H1 (cell line): Measurements from ENCODE around the gene GNB5. TPM values are rescaled to one million over a fixed set of nuclear protein-coding genes. Genes with fewer than 3 reads are reported as not detected.

Source experiments
- CTCF ChIA-PET: fragments of 300-600 bp; sonication (Branson Sonifier 250); formaldehyde crosslinking; loops from one replicate; lab custom pipeline; 2021; ENCODE audit not compliant: partially characterized antibody; lab: Charles Lee
- POLR2A ChIA-PET: fragments of 300-600 bp; sonication (Branson Sonifier 250); formaldehyde crosslinking; loops from one replicate; lab custom pipeline; 2021; ENCODE audit warnings: inconsistent platforms; ENCODE audit not compliant: partially characterized antibody; lab: Charles Lee
- DNase-seq, 2 experiments: peaks; one replicate each; pipeline versions ENCODE4 v3.0.0 to v3.0.0-alpha.2; 2010 to 2022; ENCODE audit warnings: low spot score in 2 of 2, low read depth in 1 of 2, mixed read lengths in 1 of 2
- FAIRE-seq: peaks from 2 replicates; lab custom pipeline; 2011; peaks lifted over from hg19 to GRCh38; lab: Jason Lieb, UNC
- H2AFZ ChIP-seq: 2 replicates; pipeline ENCODE4 v1.8.1; 2012; ENCODE audit warnings: low read length, inconsistent platforms
- H2AK5ac ChIP-seq: 2 replicates; pipeline ENCODE4 v1.6.1; 2013; ENCODE audit warnings: low read depth, low read length
- H2BK120ac ChIP-seq: replicated peaks from 2 replicates; pipeline ENCODE3; 2013; ENCODE audit warnings: low read depth, low read length, inconsistent platforms
- H2BK12ac ChIP-seq: 2 replicates; pipeline ENCODE4 v1.6.1; 2013; ENCODE audit warnings: low read depth, low read length
- H2BK15ac ChIP-seq: 2 replicates; pipeline ENCODE4 v1.6.1; 2013; ENCODE audit warnings: low read length
- H2BK20ac ChIP-seq: 2 replicates; pipeline ENCODE4 v1.6.1; 2013; ENCODE audit warnings: low read length
- H2BK5ac ChIP-seq: 2 replicates; pipeline ENCODE4 v1.6.1; 2013; ENCODE audit warnings: low read depth, low read length
- H3K14ac ChIP-seq: 2 replicates; pipeline ENCODE4 v1.6.1; 2013; ENCODE audit warnings: inconsistent platforms; ENCODE audit not compliant: insufficient read length
- H3K18ac ChIP-seq: 2 replicates; pipeline ENCODE4 v1.6.1; 2013; ENCODE audit warnings: low read length; ENCODE audit errors: extremely low read depth
- H3K23ac ChIP-seq: 2 replicates; pipeline ENCODE4 v1.6.1; 2013; ENCODE audit warnings: inconsistent platforms; ENCODE audit not compliant: insufficient read length
- H3K23me2 ChIP-seq: 2 replicates; pipeline ENCODE4 v1.6.1; 2013; ENCODE audit warnings: low read depth, low read length
- H3K27ac ChIP-seq: 2 replicates; pipeline ENCODE4 v1.6.1; 2011; ENCODE audit warnings: low read depth, low read length, inconsistent platforms
- H3K27me3 ChIP-seq, 4 experiments: replicated peaks in 1 of 4; 1 replicate in 1 of 4; 2 replicates in 3 of 4; pipeline versions ENCODE4 v1.6.1 to v1.8.1; 2011 to 2013; ENCODE audit warnings: low read length in 3 of 4, mild to moderate bottlenecking in 3 of 4, inconsistent platforms in 2 of 4, mixed read lengths in 2 of 4, moderate library complexity in 1 of 4; ENCODE audit not compliant: control insufficient read depth in 3 of 4, insufficient read depth in 3 of 4; ENCODE audit errors: extremely low read depth in 1 of 4
- H3K36me3 ChIP-seq, 4 experiments: 2 replicates each; pipeline versions ENCODE4 v1.6.1 to v1.8.1; 2011 to 2013; ENCODE audit warnings: mild to moderate bottlenecking in 4 of 4, low read length in 3 of 4, moderate library complexity in 2 of 4, control low read depth in 1 of 4, inconsistent platforms in 1 of 4; ENCODE audit not compliant: insufficient read depth in 4 of 4, control insufficient read depth in 2 of 4
- H3K4ac ChIP-seq: replicated peaks from 2 replicates; pipeline ENCODE3; 2013; ENCODE audit warnings: low read length, low read depth, mixed read lengths, inconsistent platforms; ENCODE audit not compliant: insufficient read length
- H3K4me1 ChIP-seq, 4 experiments: replicated peaks in 1 of 4; 1 replicate in 1 of 4; 2 replicates in 3 of 4; pipeline versions ENCODE4 v1.6.1 to v1.8.1; 2011 to 2013; ENCODE audit warnings: low read length in 3 of 4, inconsistent platforms in 2 of 4, mixed read lengths in 1 of 4; ENCODE audit not compliant: insufficient read depth in 4 of 4, control insufficient read depth in 3 of 4
- H3K4me2 ChIP-seq, 2 experiments: 2 replicates each; pipeline versions ENCODE4 v1.6.1 to v1.8.1; 2011 to 2013; ENCODE audit warnings: low read depth in 2 of 2, low read length in 2 of 2, control low read depth in 1 of 2, inconsistent platforms in 1 of 2, mild to moderate bottlenecking in 1 of 2; ENCODE audit not compliant: insufficient read depth in 1 of 2
- H3K4me3 ChIP-seq, 4 experiments: fragments of 200-600, 300-600 bp in 1 of 4; sonication (generic), shearing (Covaris generic), sonication (Bioruptor Twin) in 1 of 4; 2 replicates each; pipeline versions ENCODE4 v1.5.1 to v1.8.1; 2011 to 2016; ENCODE audit warnings: low read length in 4 of 4, low read depth in 3 of 4, control low read depth in 2 of 4, inconsistent platforms in 2 of 4, mild to moderate bottlenecking in 2 of 4, mixed read lengths in 1 of 4, moderate library complexity in 1 of 4; ENCODE audit not compliant: insufficient read depth in 2 of 4; ENCODE audit errors: extremely low read depth in 1 of 4
- H3K56ac ChIP-seq: replicated peaks from 2 replicates; pipeline ENCODE3; 2013; ENCODE audit warnings: low read depth, mild to moderate bottlenecking, mixed read lengths, low read length, inconsistent platforms; ENCODE audit not compliant: insufficient read length
- H3K79me1 ChIP-seq: 2 replicates; pipeline ENCODE4 v1.6.1; 2013; ENCODE audit warnings: low read depth, low read length, control low read depth
- H3K79me2 ChIP-seq, 2 experiments: 2 replicates each; pipeline versions ENCODE4 v1.6.1 to v1.8.1; 2012 to 2013; ENCODE audit warnings: low read length in 2 of 2, mild to moderate bottlenecking in 2 of 2, inconsistent platforms in 1 of 2; ENCODE audit not compliant: insufficient read depth in 2 of 2, control insufficient read depth in 1 of 2
- H3K9ac ChIP-seq, 4 experiments: replicated peaks in 1 of 4; 1 replicate in 1 of 4; 2 replicates in 3 of 4; pipeline versions ENCODE4 v1.6.1 to v1.8.1; 2011 to 2013; ENCODE audit warnings: low read depth in 3 of 4, low read length in 3 of 4, control low read depth in 2 of 4, mild to moderate bottlenecking in 2 of 4, moderate library complexity in 2 of 4, inconsistent platforms in 1 of 4; ENCODE audit errors: extremely low read depth in 1 of 4
- H3K9me3 ChIP-seq, 2 experiments: 2 replicates each; pipeline versions ENCODE4 v1.6.1 to v1.8.1; 2012 to 2013; ENCODE audit warnings: mild to moderate bottlenecking in 2 of 2, moderate library complexity in 2 of 2, control low read depth in 1 of 2, inconsistent platforms in 1 of 2, low read depth in 1 of 2, low read length in 1 of 2, mixed read lengths in 1 of 2; ENCODE audit not compliant: insufficient read depth in 2 of 2
- H4K20me1 ChIP-seq, 2 experiments: replicated peaks in 1 of 2; 2 replicates each; pipeline versions ENCODE3 to v1.8.1; 2011 to 2013; ENCODE audit warnings: inconsistent platforms in 2 of 2, low read length in 2 of 2, mild to moderate bottlenecking in 1 of 2; ENCODE audit not compliant: insufficient read depth in 2 of 2, control insufficient read depth in 1 of 2
- H4K5ac ChIP-seq: 2 replicates; pipeline ENCODE4 v1.6.1; 2013; ENCODE audit warnings: low read length, low read depth, mixed read lengths, inconsistent platforms; ENCODE audit not compliant: insufficient read length
- H4K8ac ChIP-seq: 2 replicates; pipeline ENCODE4 v1.8.0; 2013; ENCODE audit warnings: mild to moderate bottlenecking, moderate library complexity, low read length, inconsistent platforms; ENCODE audit not compliant: insufficient read depth; ENCODE audit errors: extremely low read depth
- H4K91ac ChIP-seq: replicated peaks from 2 replicates; pipeline ENCODE3; 2013; ENCODE audit warnings: low read length, mixed read lengths, inconsistent platforms; ENCODE audit not compliant: insufficient read length
- ASH2L ChIP-seq: fragments of 200-600, 300-600 bp; sonication (generic); IDR thresholded peaks from one replicate; pipeline ENCODE4 v1.7.1; 2017; ENCODE audit warnings: low read length
- KDM5A ChIP-seq: fragments of 200-600 bp; IDR thresholded peaks from 2 replicates; pipeline ENCODE4 v1.7.1; 2012; ENCODE audit warnings: mild to moderate bottlenecking, low read length, inconsistent platforms, mixed read lengths
- POLR2AphosphoS5 ChIP-seq: IDR thresholded peaks from 2 replicates; pipeline ENCODE4 v1.6.1; 2011; ENCODE audit warnings: low read depth, low read length
- RNF2 ChIP-seq: fragments of 200-900, 300-1000 bp; sonication (generic); IDR thresholded peaks from 2 replicates; pipeline ENCODE4 v1.7.1; 2016; ENCODE audit warnings: borderline replicate concordance, low read depth, mild to moderate bottlenecking, antibody characterized with exemption, low read length; ENCODE audit not compliant: poor library complexity, severe bottlenecking; ENCODE audit errors: missing control alignments
- WGBS, 2 experiments: shearing (Covaris generic) in 1 of 2; methylation state at CpG; one replicate each; pipeline versions ENCODE4 v1.1.6 to v1.1.7; 2013 to 2015; ENCODE audit warnings: low lambda C conversion rate in 2 of 2, mixed read lengths in 2 of 2, inconsistent platforms in 1 of 2, low coverage in 1 of 2, missing lambda C conversion rate in 1 of 2; ENCODE audit not compliant: insufficient replicate concordance in 2 of 2, insufficient coverage in 1 of 2, insufficient read length in 1 of 2; ENCODE audit errors: extremely low coverage in 1 of 2, missing lambda C conversion rate in 1 of 2; 5-methylcytosine and 5-hydroxymethylcytosine counted together
- polyA plus RNA-seq, 7 experiments: library from polyadenylated mRNA; depleted of rRNA in 3 of 7; stranded (reverse) in 5 of 7; unstranded in 2 of 7; fragments of >200 nt in 5 of 7; fragments of 200-250 nt in 2 of 7; gene quantifications; 1 replicate in 5 of 7; 2 replicates in 1 of 7; 4 replicates in 1 of 7; pipeline versions ENCODE4 v1.2.1 to v1.2.3, GENCODE V29; 2011 to 2013; ENCODE audit warnings: missing spikeins in 2 of 7, mixed read lengths in 2 of 7
- total RNA-seq: library from RNA; stranded (reverse); fragmentation: NEBNext Ultra II Directional; extraction: Animal tissue kit (Norgen Biotek cat#: 25700); gene quantifications from 2 replicates; pipeline ENCODE4 v1.2.1, GENCODE V29; 2021

Gene GNB5
- total and polyA plus RNA-seq, 2 of the 8 experiments (the other 6 are each of a cell fraction or from before 2014, with no cell fraction given): 21.7 to 42.5 TPM

DNA sequence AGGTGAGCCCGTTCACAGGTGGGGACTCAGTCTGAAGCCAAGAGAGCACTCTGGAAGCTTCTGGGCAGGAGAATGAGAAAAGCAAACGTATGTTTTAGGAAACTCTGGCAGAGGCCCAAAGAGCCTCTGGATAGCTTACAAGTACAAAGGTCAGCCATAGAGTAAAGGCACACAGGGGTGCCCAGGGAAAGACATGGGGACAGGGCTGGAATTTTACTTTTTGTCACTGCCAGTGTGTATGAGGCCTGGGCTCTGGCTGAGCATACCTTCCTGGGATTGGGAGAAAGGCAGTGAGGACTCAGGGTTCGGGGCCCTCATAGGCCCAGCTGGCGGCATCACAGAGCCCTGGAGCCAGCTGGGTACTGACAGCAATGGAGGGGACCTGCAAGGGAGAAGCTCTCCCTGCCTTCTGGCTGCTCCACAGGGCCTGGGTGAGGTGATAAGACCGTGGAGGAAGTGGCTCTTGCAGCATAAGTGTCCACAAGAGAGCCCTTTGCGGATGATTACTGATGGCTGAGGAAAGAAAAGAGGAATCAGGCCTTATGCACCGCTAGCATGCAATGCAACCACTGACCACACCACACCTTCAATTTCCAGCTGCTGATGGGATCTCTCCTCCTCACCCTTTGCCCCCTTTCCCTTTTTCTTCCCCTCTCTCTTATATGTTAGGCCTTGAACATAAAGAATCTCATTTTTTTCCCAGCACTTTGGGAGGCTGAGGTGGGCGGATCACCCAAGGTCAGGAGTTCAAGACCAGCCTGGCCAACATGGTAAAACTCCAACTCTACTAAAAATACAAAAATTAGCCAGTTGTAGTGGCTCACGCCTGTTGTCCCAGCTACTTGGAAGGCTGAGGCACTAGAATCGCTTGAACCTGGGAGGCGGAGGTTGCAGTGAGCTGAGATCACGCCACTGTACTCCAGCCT, 53.5 kb downstream of the GNB5 start:
- no peak for TF ChIP-seq KDM5A
- TF ChIP-seq ASH2L: no peak
- TF ChIP-seq POLR2AphosphoS5: no peak
- no peak for TF ChIP-seq RNF2
- Histone ChIP-seq H2BK15ac (no peak overlapping the region), H3K79me2 (no peaks in the 10 kb centered on the region), H3K56ac (no peak overlapping the region), H3K9ac (no peak overlapping the region), H3K4me3 (no peak overlapping the region), H3K79me1 (no peaks in the 10 kb centered on the region), H2AK5ac (no peak overlapping the region), H4K91ac (no peak overlapping the region), H3K36me3 (peaks cover 0 to 2% (median 0%) of the 10 kb centered on the region in 4 experiments; a peak in 2 of 8 replicates), H4K5ac (no peak overlapping the region), H3K4ac (no peak overlapping the region), H3K18ac (no peak overlapping the region), H4K8ac (no peak overlapping the region), H3K4me2 (no peak overlapping the region), H3K23me2 (no peaks in the 10 kb centered on the region), H3K23ac (no peak overlapping the region), H2BK5ac (no peak overlapping the region), H3K9me3 (no peaks in the 10 kb centered on the region), H3K27ac (no peak overlapping the region), H2BK12ac (no peak overlapping the region), H4K20me1 (no peaks in the 10 kb centered on the region), H3K4me1 (peaks cover 0 to 2% (median 0%) of the 10 kb centered on the region in 4 experiments; a peak in 3 of 7 replicates), H2BK20ac (no peak overlapping the region), H2AFZ (no peak overlapping the region), H2BK120ac (no peak overlapping the region), H3K27me3 (no peaks in the 10 kb centered on the region), H3K14ac (no peak overlapping the region)
- 94% methylated on average over 12 of the region's 12 CpGs; no CpG with 5 or more reads in 1 of the 2 experiments for WGBS, 2 experiments
- ChIA-PET POLR2A (no interaction called here), CTCF (interaction anchor here (0.5 to 2.4 kb wide), 11 partner anchors 15 to 202 kb away, joined by 3 to 12 read pairs (median 3); no protein-coding TSS in a partner anchor)
- FAIRE-seq: no peak
- DNase-seq: no peak
